Skeletal muscle tissue (tissue), 4 donors: ENCODE data around the gene SMIM3. TPM values are rescaled to one million over a fixed set of nuclear protein-coding genes. Genes with fewer than 3 reads are reported as not detected.

Experiments
- H3K27ac ChIP-seq: one replicate; pipeline ENCODE4 v1.7.0; 2013; ENCODE audit warnings: mild to moderate bottlenecking, low read depth, low read length, inconsistent platforms
- H3K27me3 ChIP-seq, 3 donors: one replicate each; pipeline ENCODE4 v1.7.0; 2013; ENCODE audit warnings: low read length in 3 of 3; ENCODE audit not compliant: control insufficient read depth in 3 of 3, insufficient read depth in 3 of 3
- H3K36me3 ChIP-seq, 3 donors: one replicate each; pipeline ENCODE4 v1.7.0; 2013; ENCODE audit warnings: low read length in 3 of 3; ENCODE audit not compliant: control insufficient read depth in 3 of 3, insufficient read depth in 3 of 3
- H3K4me1 ChIP-seq, 3 donors: one replicate each; pipeline ENCODE4 v1.7.0; 2013; ENCODE audit warnings: low read length in 3 of 3, mild to moderate bottlenecking in 3 of 3; ENCODE audit not compliant: control insufficient read depth in 3 of 3, insufficient read depth in 3 of 3
- H3K4me3 ChIP-seq, 3 donors: one replicate each; pipeline ENCODE4 v1.7.0; 2013; ENCODE audit warnings: low read length in 3 of 3
- H3K9ac ChIP-seq, 3 donors: one replicate each; pipeline ENCODE4 v1.7.0; 2013; ENCODE audit warnings: low read length in 3 of 3, mild to moderate bottlenecking in 3 of 3, moderate library complexity in 2 of 3, low read depth in 1 of 3
- H3K9me3 ChIP-seq, 3 donors: one replicate each; pipeline ENCODE4 v1.7.0; 2013; ENCODE audit warnings: low read length in 3 of 3; ENCODE audit not compliant: control insufficient read depth in 3 of 3
- total RNA-seq: library from RNA; depleted of rRNA; stranded (reverse); fragments of >200 nt; gene quantifications from one replicate; pipeline ENCODE4 v1.2.3, GENCODE V29; 2014
- donor health status: Osteomylitis.

The SMIM3 gene
- total RNA-seq, 1 donor from 2014 or later = 8.4 TPM

DNA sequence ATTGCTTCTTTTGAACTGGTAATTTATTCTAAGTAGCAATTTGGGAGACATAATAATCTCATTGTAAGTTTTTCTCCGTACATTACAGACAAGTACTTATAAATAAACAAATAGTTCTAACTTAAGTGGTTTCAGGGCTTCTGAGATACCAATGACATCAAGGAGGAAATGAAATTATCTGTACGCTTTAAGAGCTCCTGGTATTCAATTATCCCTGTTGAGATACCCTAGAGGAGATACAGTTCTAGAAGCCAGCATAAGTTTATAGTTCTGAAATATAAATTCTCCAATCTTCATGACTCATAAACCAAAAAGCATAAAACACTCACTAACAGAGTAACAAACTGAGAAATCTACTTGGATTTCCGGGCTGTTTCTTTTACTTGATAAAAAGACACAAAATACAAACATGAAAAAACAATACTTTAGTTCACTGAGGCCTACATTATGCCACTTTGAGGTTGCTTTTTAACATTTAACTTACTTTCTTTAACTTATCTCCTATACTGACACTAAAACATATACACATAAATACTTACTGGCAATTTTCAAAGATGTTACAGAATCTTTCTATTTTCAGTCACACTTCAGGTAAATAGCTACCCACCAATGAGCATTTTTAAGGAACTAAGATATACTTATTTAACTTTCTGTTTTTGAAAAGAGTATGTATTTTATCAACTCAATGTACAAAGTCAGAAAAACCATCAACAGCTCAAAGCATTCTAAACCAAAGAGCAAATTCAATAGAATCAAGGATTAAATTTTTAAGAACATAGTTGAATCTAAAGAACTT is 27.3 kb upstream of the SMIM3 start:
- Histone ChIP-seq H3K36me3 (peaks cover 11 to 38% (median 36%) of the 10 kb centered on the region in 3 donors), H3K9ac (no peak overlapping the region), H3K4me1 (no peaks in the 10 kb centered on the region), H3K9me3 (no peaks in the 10 kb centered on the region), H3K27ac (no peak overlapping the region), H3K4me3 (no peak overlapping the region), H3K27me3 (no peaks in the 10 kb centered on the region)

DNA sequence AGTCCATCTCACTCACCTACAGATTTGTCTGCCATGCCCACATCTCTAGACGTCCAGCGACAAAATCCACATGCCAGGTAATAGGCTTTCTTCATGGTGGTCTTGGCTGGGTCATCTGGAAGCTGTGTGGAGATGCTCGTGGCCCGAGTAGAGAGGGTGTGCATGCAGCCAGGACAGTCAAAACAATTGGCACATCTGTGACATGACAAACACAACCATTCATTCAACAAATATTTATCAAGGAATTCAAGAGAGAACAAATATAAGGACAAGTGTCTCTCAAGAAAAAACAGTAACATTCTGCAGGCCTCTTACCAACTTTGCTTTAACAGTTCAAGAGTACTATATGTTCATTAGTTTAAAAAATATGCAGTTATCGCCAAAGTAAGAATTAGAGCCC is 25.1 kb upstream of the SMIM3 start:
- H3K4me1 ChIP-seq = peaks cover 5 to 8% (median 5%) of the 10 kb centered on the region in 3 donors
- no peak overlapping the region for H3K9ac ChIP-seq
- H3K9me3 ChIP-seq = no peaks in the 10 kb centered on the region
- H3K27me3 ChIP-seq = no peaks in the 10 kb centered on the region
- H3K4me3 ChIP-seq = no peak overlapping the region
- peaks cover 11 to 40% (median 36%) of the 10 kb centered on the region in 3 donors for H3K36me3 ChIP-seq
- no peak overlapping the region for H3K27ac ChIP-seq

DNA sequence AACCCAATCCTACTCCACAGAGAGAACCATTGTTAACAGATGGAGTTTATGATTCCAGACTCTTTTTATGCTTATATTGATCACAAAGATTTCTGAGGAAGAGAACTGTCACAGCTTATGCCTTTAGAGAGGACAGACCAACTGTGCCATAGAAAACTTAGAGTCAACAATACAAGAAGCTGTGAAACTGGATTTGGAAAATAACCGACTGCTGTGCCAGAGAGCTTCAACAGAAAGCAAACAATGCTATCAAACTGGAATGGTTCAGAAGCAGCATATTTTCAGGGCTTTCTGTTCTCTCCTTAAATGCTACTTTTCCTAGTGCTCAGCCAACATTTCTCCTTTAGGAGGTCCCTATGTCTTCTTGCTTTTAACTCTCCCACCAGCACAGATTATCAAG is 24.7 kb upstream of the SMIM3 start:
- H3K27me3 ChIP-seq = no peaks in the 10 kb centered on the region
- H3K27ac ChIP-seq = no peak overlapping the region
- H3K36me3 ChIP-seq = peaks cover 11 to 40% (median 36%) of the 10 kb centered on the region in 3 donors
- H3K9me3 ChIP-seq = no peaks in the 10 kb centered on the region
- H3K9ac ChIP-seq = no peak overlapping the region
- no peak overlapping the region for H3K4me3 ChIP-seq
- H3K4me1 ChIP-seq = peaks cover 5 to 11% (median 5%) of the 10 kb centered on the region in 3 donors

DNA sequence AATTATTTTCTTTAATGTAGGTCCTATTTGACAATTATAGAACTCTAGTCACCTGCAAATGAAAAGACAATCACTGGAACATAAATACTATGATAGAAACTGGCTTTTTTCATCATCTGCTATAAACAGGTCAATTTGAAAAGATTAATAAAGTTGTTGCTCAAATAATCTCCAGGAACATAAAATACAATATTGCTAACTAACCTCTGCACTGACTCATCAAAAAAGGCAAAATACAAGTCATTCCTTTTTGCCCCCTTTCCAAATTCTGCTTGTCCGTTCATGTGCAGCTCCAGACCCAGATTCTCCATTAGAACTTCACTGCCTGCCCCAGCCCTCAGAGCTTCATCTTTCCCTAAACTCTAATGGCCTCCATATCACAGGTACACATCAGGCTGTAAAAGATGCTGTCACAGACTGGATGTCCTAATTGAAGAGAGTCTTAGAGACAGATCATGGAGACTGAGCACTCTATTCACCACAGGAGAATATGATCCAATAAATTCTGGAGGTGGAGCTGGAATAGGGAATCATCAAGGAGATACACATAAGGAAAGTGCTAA is 21.4 kb upstream of the SMIM3 start:
- H3K27me3 ChIP-seq = no peaks in the 10 kb centered on the region
- peak overlapping the region; percentile 4 to 97 (median 31) for H3K4me3 ChIP-seq
- H3K9me3 ChIP-seq = no peaks in the 10 kb centered on the region
- peak overlapping the region in 2 of 3 donors; percentile 90 to 97 for H3K9ac ChIP-seq
- H3K36me3 ChIP-seq = peaks cover 9 to 31% (median 22%) of the 10 kb centered on the region in 3 donors
- peaks cover 5 to 15% (median 5%) of the 10 kb centered on the region in 3 donors for H3K4me1 ChIP-seq
- no peak overlapping the region for H3K27ac ChIP-seq

DNA sequence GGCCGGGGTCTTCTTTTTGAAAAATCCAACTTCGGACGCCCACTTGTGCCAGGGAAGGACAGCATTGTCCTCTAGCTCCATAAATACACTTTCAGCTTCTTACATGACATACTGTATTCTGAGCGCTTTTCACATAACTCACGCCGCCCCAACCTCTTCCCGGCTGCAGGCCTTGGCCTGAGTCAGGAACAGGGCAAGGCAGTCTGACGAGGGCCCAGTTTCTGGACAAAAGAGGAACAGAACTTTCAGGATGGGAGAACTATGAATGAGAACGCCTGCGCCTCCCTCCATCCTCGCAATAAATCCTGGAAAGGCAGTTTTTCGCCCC is 20.4 kb upstream of the SMIM3 start:
- Histone ChIP-seq H3K4me1 (peaks cover 5 to 15% (median 5%) of the 10 kb centered on the region in 3 donors), H3K4me3 (peak overlapping the region; percentile 86 to 97 (median 96))

DNA sequence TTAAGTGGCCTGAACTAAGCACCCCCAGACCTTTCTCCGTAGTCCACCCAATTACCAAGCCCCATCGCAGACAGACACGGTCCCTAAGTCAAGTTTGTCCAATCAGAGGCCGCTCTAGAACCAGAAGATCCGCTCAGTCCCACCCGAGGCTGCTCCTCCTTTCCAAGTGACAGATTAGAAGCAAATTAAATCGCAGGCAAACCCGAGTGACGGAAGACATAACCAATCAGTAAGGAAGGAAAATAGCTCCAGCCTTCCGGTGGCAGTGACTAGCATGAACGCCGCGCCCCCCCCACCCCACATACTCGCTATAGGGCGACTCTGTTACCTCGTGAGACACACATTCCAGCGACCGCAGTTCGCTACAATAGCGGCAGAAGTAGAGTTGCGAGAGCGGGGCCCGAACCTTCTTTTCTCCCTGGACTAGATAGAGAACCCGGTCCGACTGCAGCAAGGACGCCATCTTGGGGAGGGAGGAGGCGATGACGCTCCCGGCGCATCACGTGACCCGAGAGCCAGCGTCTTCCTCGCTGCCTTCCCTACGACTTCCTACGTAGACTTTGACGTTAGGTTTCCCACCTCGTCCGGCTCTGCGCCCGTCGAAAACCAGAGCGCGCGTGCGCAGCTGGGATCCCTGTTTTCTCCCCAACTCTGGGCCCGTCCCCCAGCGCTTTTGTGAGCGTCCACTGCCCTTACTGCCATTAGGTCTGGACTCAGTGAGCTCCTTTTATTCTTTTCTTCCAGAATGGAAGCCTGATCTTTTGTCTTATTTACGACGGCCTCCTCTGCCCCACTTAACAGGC is 19.8 kb upstream of the SMIM3 start, which contains the start of gene DCTN4:
Gene DCTN4, minus strand, starts transcription at position 487 of the 803 bp plus-strand sequence. Its CDS starts 24 bp downstream, at position 463.
- peak within 1 kb of the TSS; percentile 96 for H3K27ac ChIP-seq
- H3K9me3 ChIP-seq = no peaks in the 10 kb centered on the region
- H3K4me3 ChIP-seq = peak within 1 kb of the TSS; percentile 86 to 97 (median 96)
- H3K9ac ChIP-seq = peak within 1 kb of the TSS; percentile 90 to 97 (median 97)
- H3K27me3 ChIP-seq = no peaks in the 10 kb centered on the region
- peaks cover 2 to 17% (median 12%) of the 10 kb centered on the region in 3 donors for H3K36me3 ChIP-seq
- peaks cover 5 to 19% (median 8%) of the 10 kb centered on the region in 3 donors for H3K4me1 ChIP-seq

More for the DNA sequence above, 20.4 kb upstream of the SMIM3 start:
- peaks cover 5 to 22% (median 16%) of the 10 kb centered on the region in 3 donors for H3K36me3 ChIP-seq
- H3K9me3 ChIP-seq = no peaks in the 10 kb centered on the region
- H3K27ac ChIP-seq = peak overlapping the region; percentile 96
- H3K9ac ChIP-seq = peak overlapping the region; percentile 90 to 97 (median 97)
- H3K27me3 ChIP-seq = no peaks in the 10 kb centered on the region

DNA sequence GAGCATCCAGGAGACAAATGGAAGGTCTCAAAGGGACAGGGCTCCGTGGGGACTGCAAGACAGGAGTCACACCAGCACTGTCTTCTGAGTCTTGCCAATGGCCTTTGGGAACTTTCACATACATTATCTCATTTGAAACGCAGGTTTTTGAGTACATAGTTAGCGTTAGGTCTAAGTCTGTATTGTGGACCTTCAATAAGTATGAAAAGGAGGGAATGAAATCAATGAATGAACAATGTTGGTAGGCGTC is 19.3 kb upstream of the SMIM3 start:
- no peaks in the 10 kb centered on the region for H3K9me3 ChIP-seq
- peaks cover 2 to 12% (median 6%) of the 10 kb centered on the region in 3 donors for H3K36me3 ChIP-seq
- H3K9ac ChIP-seq = peak overlapping the region; percentile 90 to 97 (median 96)
- H3K4me3 ChIP-seq = peak overlapping the region; percentile 86 to 97 (median 96)
- peak overlapping the region; percentile 96 for H3K27ac ChIP-seq
- no peaks in the 10 kb centered on the region for H3K27me3 ChIP-seq
- H3K4me1 ChIP-seq = peaks cover 5 to 19% (median 8%) of the 10 kb centered on the region in 3 donors

DNA sequence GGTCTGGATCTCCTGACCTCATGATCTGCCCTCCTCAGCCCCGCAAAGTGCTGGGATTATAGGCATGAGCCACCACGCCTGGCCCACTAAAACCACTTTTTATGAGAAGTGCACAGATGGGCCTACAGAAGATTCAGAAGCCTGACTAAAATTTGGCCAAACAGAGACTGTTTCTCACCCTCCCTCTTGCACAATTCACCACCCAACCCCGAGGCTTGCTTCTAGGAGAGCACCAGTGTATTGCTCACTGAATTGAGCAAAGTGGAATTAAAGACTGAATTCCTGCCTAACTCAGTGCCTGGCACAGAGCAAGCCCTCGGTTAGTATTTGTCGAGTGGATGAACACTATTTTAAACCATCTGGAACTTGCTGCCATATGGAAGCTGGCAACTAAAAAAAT is 16.3 kb upstream of the SMIM3 start:
- Histone ChIP-seq H3K9me3 (no peaks in the 10 kb centered on the region), H3K27me3 (no peaks in the 10 kb centered on the region), H3K9ac (no peak overlapping the region), H3K4me1 (peaks cover 3 to 16% (median 5%) of the 10 kb centered on the region in 3 donors), H3K4me3 (no peak overlapping the region), H3K36me3 (no peaks in the 10 kb centered on the region), H3K27ac (no peak overlapping the region)

DNA sequence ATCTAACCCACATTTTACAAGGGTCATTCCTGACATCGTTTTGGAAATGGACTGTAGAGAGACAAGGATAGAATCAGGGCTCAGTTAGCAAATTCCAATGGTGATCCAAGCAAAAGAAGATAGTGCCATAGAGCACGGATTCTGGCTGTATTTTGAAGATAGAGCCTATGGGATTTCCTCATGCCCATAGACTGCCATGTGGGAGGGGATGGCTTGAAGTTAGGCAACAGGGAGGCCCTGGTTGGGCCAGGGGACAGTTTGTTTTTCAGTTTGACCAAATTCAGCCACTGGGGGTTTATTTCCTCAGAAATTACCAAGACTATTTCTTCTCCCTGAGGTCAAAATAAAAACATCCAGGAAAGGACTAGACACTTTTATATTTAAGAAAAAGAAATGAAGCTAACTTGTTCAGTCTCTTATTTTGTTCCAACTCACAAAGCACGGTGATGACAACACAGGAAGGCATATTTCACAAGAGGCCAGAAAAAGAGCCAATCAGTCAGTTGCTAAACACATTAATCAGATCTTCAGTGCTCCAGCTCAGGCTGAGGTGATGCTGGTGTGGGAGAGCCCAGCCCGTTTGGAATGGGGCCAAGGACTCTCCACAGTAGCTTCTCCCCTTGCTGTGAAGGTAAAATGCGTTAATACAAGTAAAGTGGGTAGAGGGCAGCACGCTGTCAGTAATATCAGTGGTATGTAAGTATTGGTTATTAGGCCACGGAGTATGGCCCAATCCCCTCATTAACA is 15.4 kb upstream of the SMIM3 start:
- Histone ChIP-seq H3K27ac (peak overlapping the region; percentile 61), H3K4me1 (peaks cover 0 to 11% (median 3%) of the 10 kb centered on the region in 3 donors)

More for the DNA sequence above, 15.4 kb upstream of the SMIM3 start:
- Histone ChIP-seq H3K4me3 (no peak overlapping the region), H3K27me3 (no peaks in the 10 kb centered on the region), H3K9me3 (no peaks in the 10 kb centered on the region), H3K36me3 (no peaks in the 10 kb centered on the region), H3K9ac (no peak overlapping the region)
